ENCODE results near the gene CORO2B.

CORO2B gene

GRCh38 chr15:68630211-68630555 is 51.4 kb downstream of the CORO2B start:
- Mint-ChIP-seq H3K27ac (no peak overlapping the region), H3K36me3 (ENCODE audit: low read depth) (no peaks in the 10 kb centered on the region), H3K4me1 (peaks cover 23% of the 10 kb centered on the region), H3K27me3 (ENCODE audit: low read depth, poor library complexity) (peaks cover 22% of the 10 kb centered on the region), H3K9me3 (no peaks in the 10 kb centered on the region), H3K4me3 (no peak overlapping the region)
- DNase-seq: no peak
- TF ChIP-seq CTCF (IDR thresholded peaks at IDR 0.05): no peak

DNA sequence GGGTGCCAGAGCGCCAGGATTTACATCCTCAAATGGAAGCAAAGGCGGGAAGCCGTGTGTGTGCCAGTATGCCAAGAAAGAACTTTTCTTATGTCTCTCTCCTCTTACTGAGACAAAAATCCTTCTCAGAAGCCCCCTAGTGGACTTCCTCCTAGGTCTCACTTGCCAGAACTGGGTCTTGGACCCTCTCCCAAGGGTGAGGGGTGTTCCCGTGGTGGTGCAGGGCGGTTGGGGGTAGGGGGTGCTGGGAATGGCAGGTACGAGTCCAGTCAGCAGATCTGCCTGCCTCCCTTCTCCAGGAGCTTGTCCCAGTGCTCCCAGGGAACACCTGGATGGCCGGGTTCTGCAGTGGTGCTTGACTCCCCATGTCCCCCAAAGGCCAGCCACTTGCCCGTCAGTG is 52.0 kb downstream of the CORO2B start:
- no peak for TF ChIP-seq CTCF (IDR thresholded peaks at IDR 0.05)
- H3K9me3 Mint-ChIP-seq: no peaks in the 10 kb centered on the region
- DNase-seq: no peak
- peaks cover 30% of the 10 kb centered on the region for H3K4me1 Mint-ChIP-seq
- H3K36me3 Mint-ChIP-seq (ENCODE audit: low read depth): no peaks in the 10 kb centered on the region
- no peak overlapping the region for H3K4me3 Mint-ChIP-seq
- H3K27ac Mint-ChIP-seq: no peak overlapping the region
- H3K27me3 Mint-ChIP-seq (ENCODE audit: low read depth, poor library complexity): peaks cover 22% of the 10 kb centered on the region

GRCh38 chr15:68631601-68632051 is 52.8 kb downstream of the CORO2B start:
- H3K9me3 Mint-ChIP-seq: no peaks in the 10 kb centered on the region
- DNase-seq: no peak
- no peak overlapping the region for H3K27ac Mint-ChIP-seq
- no peak overlapping the region for H3K4me3 Mint-ChIP-seq
- H3K4me1 Mint-ChIP-seq: peaks cover 38% of the 10 kb centered on the region
- H3K36me3 Mint-ChIP-seq (ENCODE audit: low read depth): no peaks in the 10 kb centered on the region
- TF ChIP-seq CTCF (IDR thresholded peaks at IDR 0.05): no peak
- peaks cover 22% of the 10 kb centered on the region for H3K27me3 Mint-ChIP-seq (ENCODE audit: low read depth, poor library complexity)

GRCh38 chr15:68632101-68632500 is 53.3 kb downstream of the CORO2B start:
- Mint-ChIP-seq H3K4me1 (peaks cover 40% of the 10 kb centered on the region), H3K36me3 (ENCODE audit: low read depth) (no peaks in the 10 kb centered on the region), H3K27me3 (ENCODE audit: low read depth, poor library complexity) (peaks cover 22% of the 10 kb centered on the region), H3K4me3 (no peak overlapping the region), H3K27ac (no peak overlapping the region), H3K9me3 (no peaks in the 10 kb centered on the region)
- no peak for DNase-seq
- TF ChIP-seq CTCF (IDR thresholded peaks at IDR 0.05): no peak

GRCh38 chr15:68633231-68634121 is 54.7 kb downstream of the CORO2B start:
- peaks cover 20% of the 10 kb centered on the region for H3K27me3 Mint-ChIP-seq (ENCODE audit: low read depth, poor library complexity)
- no peak for TF ChIP-seq CTCF (IDR thresholded peaks at IDR 0.05)
- DNase-seq: no peak
- no peak overlapping the region for H3K4me3 Mint-ChIP-seq
- no peaks in the 10 kb centered on the region for H3K9me3 Mint-ChIP-seq
- peaks cover 51% of the 10 kb centered on the region for H3K4me1 Mint-ChIP-seq
- H3K36me3 Mint-ChIP-seq (ENCODE audit: low read depth): no peaks in the 10 kb centered on the region
- no peak overlapping the region for H3K27ac Mint-ChIP-seq

- no peak for DNase-seq
- Mint-ChIP-seq H3K4me1 (peaks cover 48% of the 10 kb centered on the region), H3K27ac (no peak overlapping the region), H3K9me3 (no peaks in the 10 kb centered on the region), H3K27me3 (ENCODE audit: low read depth, poor library complexity) (peaks cover 15% of the 10 kb centered on the region), H3K36me3 (ENCODE audit: low read depth) (no peaks in the 10 kb centered on the region), H3K4me3 (no peak overlapping the region)
- TF ChIP-seq CTCF (IDR thresholded peaks at IDR 0.05): no peak
These were observed 55.3 kb downstream of the CORO2B start for GRCh38 chr15:68634122-68634482.
